Measurements from ENCODE around the gene FRMPD4. TPM values are rescaled to one million over a fixed set of nuclear protein-coding genes. Genes with fewer than 3 reads are reported as not detected.
A peak's percentile ranks its signal among the peaks of the same experiment; 100 is the strongest.

The FRMPD4 gene
- total RNA-seq, 4 donors from 2014 or later = 0.17 to 0.83 (median 0.46) TPM

DNA sequence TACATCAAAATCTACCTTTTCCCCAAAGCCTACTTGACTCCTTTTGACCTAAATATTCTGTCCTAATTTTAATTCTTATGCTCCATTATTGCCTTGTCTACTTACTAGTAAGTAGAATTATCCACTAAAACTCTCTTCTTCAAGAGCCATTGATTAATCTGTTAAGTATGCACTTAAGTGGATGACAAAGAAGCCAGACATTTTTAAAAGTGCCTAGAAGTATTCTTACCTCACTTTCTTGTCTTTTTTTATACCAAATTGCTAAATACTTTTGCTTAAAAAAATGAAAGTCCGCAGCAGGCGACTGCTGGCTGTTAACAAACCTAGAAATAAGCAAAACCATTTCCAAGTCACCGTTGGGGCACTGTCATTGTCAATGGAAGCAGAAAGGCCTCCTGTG lies 20.1 kb upstream of the FRMPD4 start:
- Histone ChIP-seq H3K27me3 (no peaks in the 10 kb centered on the region), H3K9me3 (no peaks in the 10 kb centered on the region), H3K4me3 (no peak overlapping the region), H3K36me3 (no peaks in the 10 kb centered on the region), H3K4me1 (no peaks in the 10 kb centered on the region), H3K27ac (replicated peaks in 1 of 4) (no peak overlapping the region)
- TF ChIP-seq EP300 (IDR thresholded peaks at IDR 0.05) = no peak
- TF ChIP-seq CTCF (IDR thresholded peaks at IDR 0.05) = no peak
- TF ChIP-seq POLR2A (IDR thresholded peaks at IDR 0.05; ENCODE audit: low read depth) = no peak
- DNase-seq (ENCODE audit: extremely low spot score) = no peak
- intact Hi-C loops (cut with DNase I) = no loop called here
- WGBS = 83% methylated on average over 3 of the region's 3 CpGs

DNA sequence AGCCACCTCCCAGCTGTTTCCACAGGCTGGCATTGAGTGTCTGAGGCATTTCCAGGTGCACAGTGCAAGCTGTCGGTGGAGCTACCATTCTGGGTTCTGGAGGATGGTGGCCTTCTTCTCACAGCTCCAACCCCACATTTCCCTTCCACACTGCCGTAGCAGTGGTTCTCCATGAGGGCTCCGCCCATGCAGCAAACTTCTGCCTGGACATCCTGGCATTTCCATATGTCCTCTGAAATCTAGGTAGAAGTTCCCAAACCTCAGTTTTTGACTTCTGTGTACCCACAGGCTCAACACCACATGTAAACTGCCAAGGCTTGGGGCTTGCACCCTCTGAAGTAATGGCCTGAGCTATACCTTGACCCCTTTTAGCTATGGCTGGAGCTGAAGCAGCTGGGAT lies 10.3 kb upstream of the FRMPD4 start:
- DNase-seq (ENCODE audit: extremely low spot score) = no peak
- Histone ChIP-seq H3K4me1 (no peaks in the 10 kb centered on the region), H3K9me3 (peaks cover 0 to 14% (median 0%) of the 10 kb centered on the region in 4 donors), H3K4me3 (no peak overlapping the region), H3K27me3 (no peaks in the 10 kb centered on the region), H3K27ac (replicated peaks in 1 of 4) (no peak overlapping the region), H3K36me3 (no peaks in the 10 kb centered on the region)
- TF ChIP-seq CTCF (IDR thresholded peaks at IDR 0.05) = no peak
- no peak for TF ChIP-seq POLR2A (IDR thresholded peaks at IDR 0.05; ENCODE audit: low read depth)
- no peak for TF ChIP-seq POLR2AphosphoS5 (IDR thresholded peaks at IDR 0.05)
- no peak for TF ChIP-seq EP300 (IDR thresholded peaks at IDR 0.05)
- intact Hi-C loops (cut with DNase I) = no loop called here
- WGBS = 90% methylated on average over 3 of the region's 3 CpGs

DNA sequence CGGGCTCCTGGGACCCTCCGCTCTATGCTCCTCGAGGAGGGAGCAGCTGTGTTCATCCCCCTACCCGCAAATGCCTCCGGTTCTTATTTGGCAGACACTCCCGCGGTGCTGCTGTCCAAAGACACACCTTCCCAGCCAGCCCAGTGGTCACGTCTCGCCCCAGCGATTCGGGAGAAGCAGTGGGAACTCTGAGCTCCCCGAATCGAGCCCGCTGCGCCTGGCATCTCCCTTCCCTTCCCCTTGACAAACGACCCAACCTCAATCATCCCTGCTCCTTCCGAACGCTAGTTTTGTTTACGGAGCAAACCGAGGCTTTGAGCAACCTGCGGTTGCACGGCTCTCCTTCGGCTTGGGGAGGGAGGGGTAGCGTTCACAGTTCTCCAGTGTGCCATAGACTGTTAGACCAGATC lies 317 bp upstream of the FRMPD4 start:
- Histone ChIP-seq H3K27me3 (peaks cover 0 to 8% (median 4%) of the 10 kb centered on the region in 4 donors), H3K4me1 (peaks cover 0 to 12% (median 7%) of the 10 kb centered on the region in 4 donors), H3K27ac (replicated peaks in 1 of 4) (no peak overlapping the region), H3K9me3 (no peaks in the 10 kb centered on the region), H3K4me3 (peak overlapping the region; percentile 35 to 49 (median 38)), H3K36me3 (no peaks in the 10 kb centered on the region)
- intact Hi-C loops (cut with DNase I) = no loop called here
- DNase-seq (ENCODE audit: extremely low spot score) = no peak
- 13% methylated on average over 19 of the region's 24 CpGs for WGBS
- TF ChIP-seq EP300 (IDR thresholded peaks at IDR 0.05) (no peak), CTCF (IDR thresholded peaks at IDR 0.05) (no peak), POLR2AphosphoS5 (IDR thresholded peaks at IDR 0.05) (no peak), POLR2A (IDR thresholded peaks at IDR 0.05; ENCODE audit: low read depth) (no peak)

- Histone ChIP-seq H3K27me3 (peaks cover 0 to 8% (median 4%) of the 10 kb centered on the region in 4 donors), H3K4me3 (no peak overlapping the region), H3K4me1 (peaks cover 0 to 12% (median 7%) of the 10 kb centered on the region in 4 donors), H3K9me3 (no peaks in the 10 kb centered on the region), H3K36me3 (no peaks in the 10 kb centered on the region), H3K27ac (replicated peaks in 1 of 4) (no peak overlapping the region)
- DNase-seq (ENCODE audit: extremely low spot score) = no peak
- intact Hi-C loops (cut with DNase I) = no loop called here
- 80% methylated on average over 4 of the region's 4 CpGs for WGBS
- no peak for TF ChIP-seq POLR2AphosphoS5 (IDR thresholded peaks at IDR 0.05)
- no peak for TF ChIP-seq CTCF (IDR thresholded peaks at IDR 0.05)
- TF ChIP-seq EP300 (IDR thresholded peaks at IDR 0.05) = no peak
- no peak for TF ChIP-seq POLR2A (IDR thresholded peaks at IDR 0.05; ENCODE audit: low read depth)
Measured at GRCh38 chrX:12139934-12140611, 1.8 kb downstream of the FRMPD4 start.

- TF ChIP-seq CTCF (IDR thresholded peaks at IDR 0.05) (no peak), EP300 (IDR thresholded peaks at IDR 0.05) (no peak), POLR2A (IDR thresholded peaks at IDR 0.05; ENCODE audit: low read depth) (no peak), POLR2AphosphoS5 (IDR thresholded peaks at IDR 0.05) (no peak)
- Histone ChIP-seq H3K4me1 (peaks cover 0 to 12% (median 7%) of the 10 kb centered on the region in 4 donors), H3K27ac (replicated peaks in 1 of 4) (no peak overlapping the region), H3K9me3 (no peaks in the 10 kb centered on the region), H3K4me3 (no peak overlapping the region), H3K36me3 (no peaks in the 10 kb centered on the region), H3K27me3 (peaks cover 0 to 8% (median 4%) of the 10 kb centered on the region in 4 donors)
- 59% methylated on average over 3 of the region's 3 CpGs for WGBS
- intact Hi-C loops (cut with DNase I) = no loop called here
- DNase-seq (ENCODE audit: extremely low spot score) = no peak
Measured at GRCh38 chrX:12141511-12141910, 3.2 kb downstream of the FRMPD4 start.
